BJ (cell line): ENCODE data around the gene GPR146. TPM values are rescaled to one million over a fixed set of nuclear protein-coding genes. Genes with fewer than 3 reads are reported as not detected.

Experiments
- CTCF ChIA-PET: fragments of 350-600 bp; formaldehyde crosslinking; extraction: SDS; loops from one replicate; lab custom pipeline; 2021; ENCODE audit warnings: antibody characterized with exemption, inconsistent platforms; lab: Yijun Ruan, JAX
- POLR2A ChIA-PET: fragments of 300-600 bp; sonication (Branson Sonifier 250); formaldehyde crosslinking; extraction: SDS; loops from one replicate; lab custom pipeline; 2021; ENCODE audit warnings: antibody characterized with exemption; lab: Charles Lee
- DNase-seq: peaks from one replicate; pipeline ENCODE4 v3.0.0-alpha.2; 2011; ENCODE audit warnings: low read depth
- H3K27me3 ChIP-seq: 2 replicates; pipeline ENCODE4 v1.6.0; 2011; ENCODE audit warnings: low read length; ENCODE audit not compliant: control insufficient read depth, insufficient read depth
- H3K36me3 ChIP-seq: 2 replicates; pipeline ENCODE4 v1.5.1; 2011; ENCODE audit warnings: low read length; ENCODE audit not compliant: control insufficient read depth, insufficient read depth
- H3K4me3 ChIP-seq: 2 replicates; pipeline ENCODE4 v1.5.1; 2011; ENCODE audit warnings: low read depth, mild to moderate bottlenecking, control low read depth, low read length
- polyA minus RNA-seq: library from RNA; depleted of rRNA, polyadenylated mRNA; stranded (reverse); fragments of >200 nt; gene quantifications from 2 replicates; pipeline ENCODE4 v1.2.3, GENCODE V29; 2011; rRNA and poly(A)+ RNA removed
- polyA plus RNA-seq: library from polyadenylated mRNA; depleted of rRNA; stranded (reverse); fragments of >200 nt; gene quantifications from 2 replicates; pipeline ENCODE4 v1.2.3, GENCODE V29; 2011; rRNA removed
- TF ChIP-seq, protein P1 (sequence below): IDR thresholded peaks from 2 replicates; pipeline ENCODE4 v1.5.1; 2011; ENCODE audit warnings: low read depth, mild to moderate bottlenecking, control low read depth, inconsistent platforms, low read length, moderate library complexity; ENCODE audit not compliant: insufficient read depth

GPR146 gene, protein sequence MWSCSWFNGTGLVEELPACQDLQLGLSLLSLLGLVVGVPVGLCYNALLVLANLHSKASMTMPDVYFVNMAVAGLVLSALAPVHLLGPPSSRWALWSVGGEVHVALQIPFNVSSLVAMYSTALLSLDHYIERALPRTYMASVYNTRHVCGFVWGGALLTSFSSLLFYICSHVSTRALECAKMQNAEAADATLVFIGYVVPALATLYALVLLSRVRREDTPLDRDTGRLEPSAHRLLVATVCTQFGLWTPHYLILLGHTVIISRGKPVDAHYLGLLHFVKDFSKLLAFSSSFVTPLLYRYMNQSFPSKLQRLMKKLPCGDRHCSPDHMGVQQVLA
- 2.8 and 4.5 TPM in 2 replicates for polyA plus RNA-seq
- polyA minus RNA-seq = 1.6 and 2.7 TPM in 2 replicates

DNA sequence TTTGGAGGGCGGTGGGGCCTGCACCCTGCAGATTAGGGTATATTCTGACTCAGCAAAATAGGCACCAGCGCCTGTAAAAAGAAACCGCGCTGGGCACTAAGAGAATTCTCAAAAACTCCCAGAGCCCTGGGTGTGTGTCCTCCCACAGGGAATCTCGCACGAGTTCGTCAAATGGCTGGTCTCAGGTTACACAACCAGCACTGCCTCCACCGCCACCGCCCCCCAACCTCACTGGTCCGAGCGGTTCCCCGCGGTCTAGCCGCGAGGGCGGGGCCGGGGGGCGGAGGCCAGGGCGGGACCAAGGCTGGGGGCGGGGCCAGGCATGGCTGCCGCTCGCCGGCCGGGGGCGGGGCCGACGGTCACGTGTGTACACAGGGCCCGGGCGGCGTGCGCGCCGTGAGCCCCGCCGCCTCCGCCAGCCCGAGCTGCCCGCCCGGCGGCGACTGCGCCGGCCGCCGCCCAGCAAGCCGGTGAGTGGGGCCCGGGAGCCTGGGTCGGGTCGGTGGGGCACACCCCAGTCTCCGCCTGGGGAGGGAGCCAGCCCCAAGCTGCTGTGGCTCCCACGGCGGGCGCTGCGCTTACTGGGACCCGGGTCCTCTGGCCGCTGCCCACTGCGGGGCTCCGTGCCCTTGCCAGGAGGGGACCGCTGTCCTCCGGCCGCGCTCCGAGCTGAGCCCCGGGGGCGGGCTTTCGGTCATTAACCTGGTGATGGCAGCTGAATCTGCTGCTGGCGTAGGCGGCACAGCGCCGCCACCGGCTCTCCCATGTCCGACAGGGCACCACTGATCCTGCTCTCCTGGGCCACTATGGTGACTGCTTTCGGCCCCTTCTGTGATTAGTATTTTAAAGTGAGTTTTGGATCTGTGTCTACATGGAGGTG lies at the start of gene GPR146:
Gene GPR146 (plus strand): TSS at position 358 of the 880 bp plus-strand sequence. CDS start 12,970 bp downstream, outside the sequence.
- TF ChIP-seq, protein P1, sequence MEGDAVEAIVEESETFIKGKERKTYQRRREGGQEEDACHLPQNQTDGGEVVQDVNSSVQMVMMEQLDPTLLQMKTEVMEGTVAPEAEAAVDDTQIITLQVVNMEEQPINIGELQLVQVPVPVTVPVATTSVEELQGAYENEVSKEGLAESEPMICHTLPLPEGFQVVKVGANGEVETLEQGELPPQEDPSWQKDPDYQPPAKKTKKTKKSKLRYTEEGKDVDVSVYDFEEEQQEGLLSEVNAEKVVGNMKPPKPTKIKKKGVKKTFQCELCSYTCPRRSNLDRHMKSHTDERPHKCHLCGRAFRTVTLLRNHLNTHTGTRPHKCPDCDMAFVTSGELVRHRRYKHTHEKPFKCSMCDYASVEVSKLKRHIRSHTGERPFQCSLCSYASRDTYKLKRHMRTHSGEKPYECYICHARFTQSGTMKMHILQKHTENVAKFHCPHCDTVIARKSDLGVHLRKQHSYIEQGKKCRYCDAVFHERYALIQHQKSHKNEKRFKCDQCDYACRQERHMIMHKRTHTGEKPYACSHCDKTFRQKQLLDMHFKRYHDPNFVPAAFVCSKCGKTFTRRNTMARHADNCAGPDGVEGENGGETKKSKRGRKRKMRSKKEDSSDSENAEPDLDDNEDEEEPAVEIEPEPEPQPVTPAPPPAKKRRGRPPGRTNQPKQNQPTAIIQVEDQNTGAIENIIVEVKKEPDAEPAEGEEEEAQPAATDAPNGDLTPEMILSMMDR = peak; percentile 80
- no peaks in the 10 kb centered on the region for H3K36me3 ChIP-seq
- H3K4me3 ChIP-seq = peak within 1 kb of the TSS; percentile 65
- peak; percentile 73 for DNase-seq
- CTCF ChIA-PET = interaction anchor here (0.6 to 7.0 kb wide), 12 partner anchors 9 to 91 kb away, joined by 3 to 55 read pairs (median 5); no protein-coding TSS in a partner anchor
- POLR2A ChIA-PET = no interaction called here
- no peaks in the 10 kb centered on the region for H3K27me3 ChIP-seq

DNA sequence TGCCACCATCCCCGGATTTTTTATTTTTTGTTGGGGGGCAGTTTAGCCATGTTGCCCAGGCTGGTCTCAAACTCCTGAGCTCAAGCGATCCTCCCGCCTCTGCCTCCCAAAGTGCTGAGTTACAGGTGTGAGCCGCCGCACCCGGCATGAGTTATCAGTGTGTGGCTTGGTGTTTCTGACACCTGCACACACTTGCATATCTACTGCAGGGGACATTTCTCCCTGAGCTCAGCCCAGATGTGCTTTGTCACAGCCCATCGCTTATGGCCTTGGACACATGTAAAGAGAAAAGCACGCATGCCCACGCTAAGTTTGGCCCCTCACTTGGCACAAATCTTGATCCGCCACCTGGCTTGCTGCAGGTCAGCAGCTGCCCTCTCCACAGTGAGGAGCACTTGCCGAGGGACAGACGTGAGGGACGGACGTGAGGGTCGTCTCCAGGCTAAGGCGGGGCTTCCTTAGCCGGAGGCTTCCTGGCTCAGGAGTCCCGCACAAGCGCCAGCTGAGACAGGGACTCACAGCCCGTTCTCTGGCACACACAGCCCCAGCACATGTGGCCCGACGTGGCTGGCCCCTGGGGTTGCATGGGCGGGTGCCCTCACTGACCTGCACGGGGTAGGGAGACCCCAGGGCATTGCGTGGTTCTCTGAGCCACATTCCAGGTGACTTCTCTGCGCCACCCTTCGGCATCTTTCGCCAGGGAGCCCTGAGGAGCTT lies 49.6 kb upstream of the GPR146 start:
- H3K36me3 ChIP-seq = peaks cover 7% of the 10 kb centered on the region
- POLR2A ChIA-PET = no interaction called here
- TF ChIP-seq, protein P1 = no peak
- no peaks in the 10 kb centered on the region for H3K27me3 ChIP-seq
- CTCF ChIA-PET = interaction anchor here (1.5 to 10.0 kb wide), 12 partner anchors 10 to 189 kb away, joined by 3 to 367 read pairs (median 38); partner anchors contain the start of genes COX19, GPER1 and GPR146
- no peak overlapping the region for H3K4me3 ChIP-seq
- DNase-seq = no peak

DNA sequence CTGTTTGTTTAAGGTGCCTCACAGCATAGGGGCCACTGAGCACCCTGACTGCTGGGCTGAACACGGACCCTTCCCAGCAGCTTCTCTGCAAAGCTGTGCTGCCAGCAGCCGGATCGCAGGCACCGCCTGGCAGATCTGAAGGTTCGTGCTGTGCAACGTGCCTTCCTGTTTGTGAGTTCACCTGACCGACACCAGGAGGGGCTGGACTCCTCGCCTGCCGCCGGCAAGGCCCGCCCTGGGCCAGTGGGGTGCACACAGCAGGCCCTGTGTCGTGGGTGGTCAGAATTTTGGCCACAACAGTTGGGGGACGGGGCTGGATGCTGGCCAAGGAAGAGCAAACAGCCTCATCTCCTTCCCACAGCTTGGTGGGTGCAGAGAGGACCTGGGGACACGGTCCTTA lies 48.8 kb upstream of the GPR146 start:
- TF ChIP-seq, protein P1 = no peak
- CTCF ChIA-PET = interaction anchor here (1.5 to 10.0 kb wide), 8 partner anchors 47 to 188 kb away, joined by 3 to 367 read pairs (median 24); partner anchors contain the start of genes GPER1 and GPR146
- DNase-seq = no peak
- no peaks in the 10 kb centered on the region for H3K27me3 ChIP-seq
- POLR2A ChIA-PET = no interaction called here
- H3K4me3 ChIP-seq = no peak overlapping the region
- peaks cover 10% of the 10 kb centered on the region for H3K36me3 ChIP-seq

DNA sequence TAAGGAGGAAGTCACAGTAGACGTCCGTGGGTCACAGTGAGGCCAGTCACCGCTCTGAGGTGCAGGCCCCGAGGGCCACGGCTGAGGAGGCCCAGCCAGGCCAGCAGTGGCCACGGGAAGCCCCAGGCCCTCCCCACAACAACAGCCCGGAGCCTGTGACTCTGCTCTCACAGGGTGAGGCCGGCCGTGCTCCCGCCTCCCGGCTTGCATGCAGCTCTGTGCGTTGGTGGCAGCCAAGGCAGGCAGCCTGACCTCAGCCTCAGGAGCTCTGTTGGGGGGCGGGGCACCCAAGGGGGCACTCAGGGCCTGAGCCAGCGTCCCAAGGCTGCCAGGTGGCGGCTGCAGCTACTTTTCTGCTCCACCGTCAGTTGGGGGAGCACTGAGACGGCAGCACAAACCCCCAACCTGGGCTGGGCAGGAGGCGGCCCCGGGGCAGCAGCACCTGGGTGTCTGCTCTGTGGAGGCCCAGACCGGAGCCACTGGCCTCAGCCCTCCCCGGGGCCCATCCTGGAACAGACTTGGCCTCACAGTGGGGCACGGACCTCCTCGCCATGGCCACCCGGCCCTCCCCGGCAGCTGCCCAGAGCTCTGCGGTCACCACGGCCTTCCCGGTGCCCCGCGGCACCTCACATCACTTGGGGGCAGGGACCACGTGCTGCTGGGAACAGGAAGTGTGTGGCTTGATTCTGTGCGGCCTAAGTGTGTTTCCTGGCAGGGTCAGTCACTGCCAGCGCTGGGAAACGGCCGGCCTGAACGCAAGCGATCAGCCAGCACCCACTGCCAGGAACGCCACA lies 48.1 kb upstream of the GPR146 start:
- ChIA-PET POLR2A (no interaction called here), CTCF (interaction anchor here (1.6 to 10.0 kb wide), 4 partner anchors 64 to 180 kb away, joined by 4 to 367 read pairs (median 24); partner anchors contain the start of gene GPER1)
- no peak for DNase-seq
- H3K27me3 ChIP-seq = no peaks in the 10 kb centered on the region
- TF ChIP-seq, protein P1 = no peak
- peaks cover 12% of the 10 kb centered on the region for H3K36me3 ChIP-seq
- H3K4me3 ChIP-seq = no peak overlapping the region
